Occipital lobe (tissue), 2 donors: ENCODE data around the gene C5orf46. TPM values are rescaled to one million over a fixed set of nuclear protein-coding genes. Genes with fewer than 3 reads are reported as not detected.
"Not testable (repeated sequence)": the region's sequence is repeated elsewhere in the genome, so short reads cannot be mapped to it uniquely, and the experiment has no call there.

Source experiments
- DNase-seq: peaks from one replicate; lab custom pipeline; 2025; lab: John Stamatoyannopoulos, UW
- total RNA-seq: library from RNA; depleted of rRNA; stranded (reverse); fragments of >200 nt; gene quantifications from one replicate; pipeline ENCODE4 v1.2.3, GENCODE V29; 2014

C5orf46 gene
- total RNA-seq: not detected

- no peak for DNase-seq
Observed at GRCh38 chr5:147906326-147907095, at the start of gene C5orf46. Gene C5orf46, minus strand, starts transcription at chr5:147906538. Its CDS starts 37 bp downstream, at chr5:147906501.

- no peak for DNase-seq
Observed at GRCh38 chr5:147954971-147955370, 48.6 kb upstream of the C5orf46 start.

GRCh38 chr5:147949711-147950573, 43.6 kb upstream of the C5orf46 start:
- no peak for DNase-seq

DNA sequence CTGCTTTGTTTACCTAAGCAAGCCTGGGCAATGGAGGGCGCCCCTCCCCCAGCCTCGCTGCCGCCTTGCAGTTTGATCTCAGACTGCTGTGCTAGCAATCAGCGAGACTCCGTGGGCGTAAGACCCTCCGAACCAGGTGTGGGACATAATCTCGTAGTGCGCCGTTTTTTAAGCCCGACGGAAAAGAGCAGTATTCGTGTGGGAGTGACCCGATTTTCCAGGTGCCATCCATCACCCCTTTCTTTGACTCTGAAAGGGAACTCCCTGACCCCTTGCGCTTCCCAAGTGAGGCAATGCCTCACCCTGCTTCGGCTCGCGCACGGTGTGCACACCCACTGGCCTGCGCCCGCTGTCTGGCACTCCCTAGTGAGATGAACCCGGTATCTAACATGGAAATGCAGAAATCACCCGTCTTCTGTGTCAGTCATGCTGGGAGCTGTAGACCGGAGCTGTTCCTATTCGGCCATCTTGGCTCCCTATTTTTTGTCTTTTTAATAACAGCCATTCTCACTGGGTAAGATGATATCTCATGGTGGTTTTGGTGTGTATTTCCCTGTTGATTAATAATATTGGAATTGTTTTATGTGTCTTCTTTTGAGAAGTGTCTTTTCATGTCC, 40.4 kb upstream of the C5orf46 start:
- not testable (repeated sequence) for DNase-seq

DNA sequence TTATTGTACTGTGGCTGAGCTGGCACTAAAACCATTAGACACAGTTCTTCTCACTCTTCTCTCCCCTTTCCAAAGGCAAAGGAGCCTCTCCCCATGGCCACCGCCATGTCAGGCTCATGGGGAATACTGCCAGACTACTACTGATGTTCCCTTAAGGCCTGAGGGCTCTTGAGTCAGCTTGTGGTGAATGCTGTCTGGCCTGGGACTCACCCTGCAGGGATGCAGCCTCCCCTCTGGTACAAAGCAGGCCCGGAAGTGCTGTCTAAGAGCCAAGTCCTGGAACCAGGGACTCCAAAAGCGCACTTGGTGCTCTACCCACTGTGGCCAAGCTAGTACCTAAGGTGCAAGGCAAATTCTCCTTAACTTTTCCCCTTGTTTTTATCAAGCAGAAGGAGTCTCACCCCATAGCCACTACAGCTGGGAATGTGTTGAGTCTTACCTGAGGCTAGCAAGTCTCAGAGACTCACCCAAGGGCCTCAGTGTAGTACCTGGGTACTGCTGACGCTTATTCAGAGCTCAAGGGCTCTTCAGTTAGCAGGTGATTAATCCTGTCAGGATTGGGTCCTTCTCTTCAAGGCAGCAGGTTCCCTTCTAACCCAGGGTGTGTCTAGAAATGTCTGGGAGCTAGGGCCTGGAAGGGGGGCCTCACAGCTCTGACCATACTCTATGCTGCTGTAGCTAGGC, 33.2 kb upstream of the C5orf46 start:
- no peak for DNase-seq

DNA sequence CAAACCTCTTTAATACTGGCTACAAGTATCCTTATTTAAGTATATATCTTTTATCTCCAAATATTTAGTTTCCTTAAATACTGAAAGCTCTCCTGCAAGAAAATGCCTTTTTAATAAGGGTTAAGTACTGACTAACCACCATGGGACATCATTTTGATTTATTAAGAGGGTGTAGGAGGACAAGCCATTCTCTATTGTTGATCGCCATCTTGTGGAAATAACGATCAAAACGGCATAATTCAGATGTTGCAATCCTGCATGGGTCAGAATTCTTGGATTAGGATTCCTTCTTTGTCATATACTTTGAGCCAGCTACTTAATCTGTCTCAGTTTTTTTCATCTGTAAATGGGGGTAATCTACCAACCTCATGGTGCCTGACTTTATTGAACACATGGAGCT, 28.7 kb upstream of the C5orf46 start:
- no peak for DNase-seq

GRCh38 chr5:147930769-147931168, 24.4 kb upstream of the C5orf46 start:
- DNase-seq: no peak

- DNase-seq: no peak
Observed at GRCh38 chr5:147927901-147928300, 21.6 kb upstream of the C5orf46 start.

DNA sequence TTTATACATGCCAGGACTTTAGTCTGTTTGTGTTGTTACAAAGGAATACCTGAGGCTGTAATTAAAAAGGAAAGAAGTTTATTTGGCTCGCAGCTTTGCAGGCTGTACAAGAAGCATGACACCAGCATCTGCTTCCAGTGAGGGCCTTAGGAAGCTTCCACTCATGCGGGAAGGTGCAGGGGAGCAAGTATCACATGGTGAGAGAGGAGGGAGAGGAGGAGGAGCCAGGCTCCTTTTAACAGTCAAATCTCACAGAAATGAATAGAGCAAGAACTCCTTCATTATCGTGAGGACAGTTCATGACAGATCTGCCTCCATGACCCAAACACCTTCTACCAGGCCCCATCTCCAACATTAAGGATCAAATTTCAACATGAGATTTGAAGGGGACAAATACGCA, 18.7 kb upstream of the C5orf46 start:
- no peak for DNase-seq

GRCh38 chr5:147921136-147921535, 14.8 kb upstream of the C5orf46 start:
- DNase-seq: no peak

DNA sequence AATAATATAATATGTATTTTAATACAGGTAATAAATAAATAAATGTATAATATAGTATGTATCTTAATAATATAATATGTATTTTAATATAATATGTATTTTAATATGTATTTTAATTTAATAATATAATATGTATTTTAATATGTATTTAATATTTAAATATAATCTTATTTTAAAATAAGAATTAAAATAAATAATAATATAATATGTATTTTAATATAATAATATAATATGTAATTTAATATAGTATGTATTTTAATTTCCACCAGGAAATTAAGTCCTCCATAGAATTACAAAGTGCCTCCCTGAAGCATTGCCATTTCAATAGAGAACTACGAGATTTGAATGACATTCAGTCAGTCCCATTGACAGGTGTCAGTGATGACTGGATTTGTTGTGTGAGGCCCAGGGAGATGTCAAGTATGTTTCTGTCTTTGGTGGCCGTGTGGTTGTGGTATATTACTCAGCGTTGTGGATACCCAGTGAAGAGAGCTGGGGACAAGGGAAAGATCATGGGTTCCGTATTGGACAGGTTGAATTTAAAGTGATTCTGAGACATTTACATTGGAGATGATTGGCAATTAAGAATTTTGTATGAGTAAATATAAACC, 14.2 kb upstream of the C5orf46 start:
- DNase-seq: no peak

GRCh38 chr5:147918899-147919298, 12.6 kb upstream of the C5orf46 start:
- no peak for DNase-seq

DNA sequence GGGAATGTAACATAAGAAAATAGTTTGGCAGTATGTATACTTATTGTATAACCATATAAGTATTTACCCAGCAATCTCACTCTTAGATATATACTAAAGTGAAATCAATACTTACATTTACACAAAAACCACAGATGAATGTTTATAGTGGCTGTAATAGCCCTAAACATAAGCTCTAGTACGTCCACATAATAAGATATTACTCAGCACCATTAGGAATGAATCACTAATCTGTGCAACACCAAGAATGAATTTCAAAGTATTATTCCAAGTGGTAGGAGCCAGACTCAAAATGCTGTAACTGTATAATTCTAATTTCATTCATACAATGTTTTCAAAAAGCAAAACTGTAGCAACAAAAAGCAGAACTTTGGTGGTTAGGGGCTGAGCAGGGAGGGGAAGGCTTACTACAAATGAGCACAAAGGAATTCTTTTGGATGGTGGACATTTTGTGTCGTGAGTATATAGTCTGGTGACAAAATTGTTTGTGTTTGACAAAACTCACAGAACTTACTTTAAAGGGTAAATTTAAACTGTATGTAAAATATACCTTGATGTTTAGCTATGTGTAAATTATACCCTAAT, 11.9 kb upstream of the C5orf46 start:
- no peak for DNase-seq

GRCh38 chr5:147913786-147914185, 7.4 kb upstream of the C5orf46 start:
- no peak for DNase-seq

DNA sequence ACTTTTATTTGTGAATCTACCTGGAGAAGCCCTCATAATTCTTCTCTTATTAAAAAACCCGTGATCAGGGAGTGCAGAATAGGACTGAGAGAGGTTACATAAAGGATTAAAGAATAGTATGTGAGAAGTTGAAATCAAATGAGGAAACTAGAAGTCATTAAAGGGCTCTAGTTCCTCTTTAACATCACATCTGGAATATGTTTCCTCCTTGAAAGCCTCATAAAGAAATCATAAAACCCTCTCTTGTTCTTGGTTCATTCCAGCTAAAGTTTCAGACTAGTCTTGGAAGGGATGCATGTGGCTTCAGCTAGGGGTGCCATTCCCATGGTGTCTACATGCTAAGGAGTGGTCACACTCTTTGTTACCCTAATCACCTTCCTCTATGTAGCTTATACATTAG, 5.7 kb upstream of the C5orf46 start:
- no peak for DNase-seq

DNA sequence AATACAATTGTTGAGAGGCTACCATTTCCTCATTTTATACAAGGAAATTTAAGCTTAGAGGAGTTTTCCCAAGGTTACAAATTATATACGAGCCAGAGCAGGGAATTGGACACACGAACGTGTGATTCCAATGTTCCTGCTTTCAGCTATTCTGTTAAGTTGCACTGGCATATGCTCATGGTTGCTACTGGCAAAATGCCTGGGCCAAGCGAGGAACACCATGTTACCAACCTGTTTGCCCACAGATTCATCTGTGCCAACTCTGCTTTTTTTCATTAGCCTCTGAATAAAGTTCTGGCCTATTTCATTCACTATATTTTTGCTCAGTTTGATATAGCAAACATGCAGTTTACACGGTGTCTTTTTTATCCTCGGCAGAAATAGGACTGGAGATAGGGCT, 5.1 kb upstream of the C5orf46 start:
- no peak for DNase-seq

GRCh38 chr5:147904110-147904509, 2.2 kb downstream of the C5orf46 start:
- DNase-seq: no peak

- DNase-seq: no peak
Observed at GRCh38 chr5:147902609-147903115, 3.7 kb downstream of the C5orf46 start.

DNA sequence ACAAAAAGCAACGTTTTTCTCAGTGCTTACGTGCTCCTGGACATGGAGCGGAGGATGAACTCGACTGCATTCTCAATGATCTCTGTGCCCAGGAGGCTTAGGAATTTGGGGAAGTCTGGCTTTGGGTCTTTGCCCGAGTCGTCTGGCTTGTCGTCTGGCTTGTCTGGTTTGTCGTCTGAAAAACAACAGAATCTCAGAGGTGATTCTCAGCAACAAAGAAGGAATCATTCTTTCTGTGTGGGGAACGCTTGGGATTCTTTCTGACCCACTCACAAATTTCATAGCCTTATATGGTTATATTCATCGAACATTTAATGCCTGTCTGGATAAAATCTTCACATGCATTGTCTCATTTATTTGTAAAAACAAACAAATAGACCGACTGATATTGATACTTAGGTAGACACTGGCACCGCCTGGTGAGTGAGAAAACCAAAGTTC, 4.7 kb downstream of the C5orf46 start:
- no peak for DNase-seq

DNA sequence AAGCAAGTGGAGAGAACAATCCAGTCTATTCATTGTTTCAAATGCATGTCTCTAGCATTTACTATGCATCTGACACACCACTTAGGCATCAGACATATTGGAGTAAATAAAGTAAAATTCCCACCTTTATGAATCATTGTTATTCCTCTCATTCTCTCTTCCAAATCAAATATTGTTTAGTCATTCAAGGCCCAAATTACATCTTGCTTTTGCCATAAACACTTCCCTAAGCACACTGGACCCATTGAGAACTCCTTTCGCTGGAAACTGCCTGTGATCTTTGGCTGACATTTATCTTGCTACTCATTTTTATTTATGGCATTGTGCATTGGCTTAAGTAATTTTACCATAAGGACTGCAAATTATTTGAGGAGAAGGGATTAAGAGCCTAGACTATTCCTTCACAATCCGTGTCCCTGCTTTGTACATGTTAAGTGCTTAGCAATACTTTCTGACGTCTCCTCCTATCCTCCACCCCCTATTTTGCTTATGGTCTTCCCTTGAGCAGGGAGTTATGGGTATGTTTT, 7.4 kb downstream of the C5orf46 start:
- no peak for DNase-seq
